Neuronal stem cell (in vitro differentiated cells): Measurements from ENCODE around the gene GINM1. TPM values are rescaled to one million over a fixed set of nuclear protein-coding genes. Genes with fewer than 3 reads are reported as not detected.

ENCODE experiments used
- DNase-seq: peaks from one replicate; pipeline ENCODE4 v3.0.0-alpha.2; 2013; ENCODE audit warnings: low spot score
- H2AFZ ChIP-seq: one replicate; pipeline ENCODE4 v1.6.1; 2013; ENCODE audit warnings: mild to moderate bottlenecking, low read length, inconsistent platforms
- H2AK5ac ChIP-seq: 2 replicates; pipeline ENCODE4 v1.6.1; 2013; ENCODE audit warnings: low read depth, mild to moderate bottlenecking, inconsistent platforms, low read length, moderate library complexity, mixed read lengths
- H2BK120ac ChIP-seq: 2 replicates; pipeline ENCODE4 v1.6.1; 2013; ENCODE audit warnings: low read depth, mild to moderate bottlenecking, inconsistent platforms, low read length, moderate library complexity, mixed read lengths
- H2BK12ac ChIP-seq: one replicate; pipeline ENCODE4 v1.6.1; 2013; ENCODE audit warnings: low read length, inconsistent platforms
- H2BK15ac ChIP-seq: 2 replicates; pipeline ENCODE4 v1.6.1; 2013; ENCODE audit warnings: mild to moderate bottlenecking, low read length, inconsistent platforms, mixed read lengths
- H2BK5ac ChIP-seq: one replicate; pipeline ENCODE4 v1.6.1; 2013; ENCODE audit warnings: inconsistent platforms, mild to moderate bottlenecking, low read length, moderate library complexity
- H3K14ac ChIP-seq: one replicate; pipeline ENCODE4 v1.6.1; 2013; ENCODE audit warnings: low read length, inconsistent platforms
- H3K18ac ChIP-seq: 2 replicates; pipeline ENCODE4 v1.6.1; 2013; ENCODE audit warnings: low read length, inconsistent platforms
- H3K23ac ChIP-seq: 2 replicates; pipeline ENCODE4 v1.6.1; 2013; ENCODE audit warnings: low read depth, mild to moderate bottlenecking, mixed read lengths, low read length, inconsistent platforms; ENCODE audit not compliant: poor library complexity
- H3K27ac ChIP-seq: replicated peaks from 3 replicates; pipeline ENCODE4 v1.5.1; 2013; ENCODE audit warnings: low read length, inconsistent platforms
- H3K27me3 ChIP-seq, 3 experiments: 2 replicates each; pipeline ENCODE4 v1.6.1; 2013; ENCODE audit warnings: low read length in 3 of 3, mild to moderate bottlenecking in 2 of 3, inconsistent platforms in 1 of 3, low read depth in 1 of 3, mixed read lengths in 1 of 3, moderate library complexity in 1 of 3; ENCODE audit not compliant: control insufficient read depth in 3 of 3, insufficient read depth in 3 of 3
- H3K36me3 ChIP-seq, 2 donors: replicated peaks in 1 of 2; 2 replicates each; pipeline ENCODE4 v1.6.1; 2013; ENCODE audit warnings: low read length in 2 of 2; ENCODE audit not compliant: control insufficient read depth in 2 of 2, insufficient read depth in 2 of 2
- H3K4ac ChIP-seq: 2 replicates; pipeline ENCODE4 v1.6.1; 2013; ENCODE audit warnings: inconsistent platforms, mild to moderate bottlenecking, low read length, moderate library complexity
- H3K4me1 ChIP-seq, 2 donors: 1 replicate in 1 of 2; 2 replicates in 1 of 2; pipeline ENCODE4 v1.6.1; 2013; ENCODE audit warnings: low read length in 2 of 2, low read depth in 1 of 2; ENCODE audit not compliant: control insufficient read depth in 2 of 2, insufficient read depth in 1 of 2
- H3K4me2 ChIP-seq: one replicate; pipeline ENCODE4 v1.6.1; 2013; ENCODE audit warnings: mild to moderate bottlenecking, low read length, inconsistent platforms; ENCODE audit not compliant: insufficient read depth, poor library complexity, severe bottlenecking
- H3K4me3 ChIP-seq, 2 donors: 2 replicates each; pipeline ENCODE4 v1.5.1; 2013; ENCODE audit warnings: low read length in 2 of 2, mild to moderate bottlenecking in 2 of 2, inconsistent platforms in 1 of 2, moderate library complexity in 1 of 2
- H3K79me1 ChIP-seq: one replicate; pipeline ENCODE4 v1.6.1; 2013; ENCODE audit warnings: low read depth, mild to moderate bottlenecking, inconsistent platforms, low read length, moderate library complexity
- H3K9ac ChIP-seq: one replicate; pipeline ENCODE4 v1.6.1; 2013; ENCODE audit warnings: mild to moderate bottlenecking, low read depth, low read length, inconsistent platforms; ENCODE audit not compliant: poor library complexity
- H3K9me3 ChIP-seq, 2 donors: replicated peaks in 1 of 2; 2 replicates each; pipeline versions ENCODE3 to v1.6.1; 2013; ENCODE audit warnings: low read length in 2 of 2, mild to moderate bottlenecking in 2 of 2, inconsistent platforms in 1 of 2, low read depth in 1 of 2, mixed read lengths in 1 of 2, moderate library complexity in 1 of 2; ENCODE audit not compliant: control insufficient read depth in 2 of 2, insufficient read depth in 1 of 2
- H4K8ac ChIP-seq: one replicate; pipeline ENCODE4 v1.6.1; 2013; ENCODE audit warnings: low read depth, mild to moderate bottlenecking, inconsistent platforms, low read length, moderate library complexity
- H4K91ac ChIP-seq: one replicate; pipeline ENCODE4 v1.6.1; 2013; ENCODE audit warnings: low read length, low read depth, mild to moderate bottlenecking, inconsistent platforms; ENCODE audit not compliant: poor library complexity
- WGBS, 2 donors: extraction: QIAGEN DNeasy Blood & Tissue Kit; methylation state at CpG; one replicate each; pipeline ENCODE4 v1.1.7; 2013; ENCODE audit warnings: missing lambda C conversion rate in 2 of 2, mixed read lengths in 1 of 2; ENCODE audit not compliant: insufficient read length in 2 of 2, insufficient replicate concordance in 1 of 2; ENCODE audit errors: extremely low coverage in 2 of 2; 5-methylcytosine and 5-hydroxymethylcytosine counted together
- small RNA-seq: library from polyadenylated mRNA; stranded (forward); fragments of <200 nt; extraction: miRNeasy Mini kit (QIAGEN cat#:217004); gene quantifications from one replicate; pipeline ENCODE3, GENCODE V24; 2013; ENCODE audit not compliant: insufficient read depth

GINM1 gene

DNA sequence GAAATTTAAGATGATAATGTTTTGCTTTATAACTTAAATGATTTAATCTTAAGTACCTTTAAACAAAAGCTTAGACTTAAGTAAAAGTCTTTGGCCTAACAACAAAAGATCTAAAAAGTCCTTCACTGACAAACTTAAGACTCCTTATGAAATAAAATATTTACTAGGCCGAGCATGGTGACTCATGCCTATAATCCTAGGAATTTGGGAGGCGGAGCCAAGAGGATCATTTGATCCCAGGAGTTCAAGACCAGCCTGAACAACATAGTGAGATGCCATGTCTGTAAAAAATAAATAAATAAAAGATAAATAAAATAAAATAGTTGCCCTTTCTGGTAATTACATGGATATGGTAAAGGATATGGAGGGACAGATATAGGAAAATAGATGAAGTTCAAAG lies 69.9 kb downstream of the GINM1 start:
- Histone ChIP-seq H3K27me3 (no peaks in the 10 kb centered on the region), H3K4me1 (no peaks in the 10 kb centered on the region), H3K79me1 (no peaks in the 10 kb centered on the region), H2BK120ac (no peak overlapping the region), H4K8ac (no peak overlapping the region), H2BK15ac (no peak overlapping the region), H3K4me2 (no peak overlapping the region), H2AFZ (no peak overlapping the region), H3K9ac (no peak overlapping the region), H3K14ac (no peak overlapping the region), H3K36me3 (peaks cover 0 to 31% of the 10 kb centered on the region in 2 donors), H4K91ac (no peak overlapping the region), H3K27ac (no peak overlapping the region), H3K23ac (no peak overlapping the region), H3K18ac (no peak overlapping the region), H2BK12ac (no peak overlapping the region), H3K4ac (no peak overlapping the region), H3K9me3 (no peaks in the 10 kb centered on the region), H3K4me3 (no peak overlapping the region), H2BK5ac (no peak overlapping the region), H2AK5ac (no peak overlapping the region)
- no peak for DNase-seq
- no CpG with 5 or more reads among the region's 2 CpGs for WGBS, 2 donors

Small RNAs within 50 kb of the gene (small RNA-seq; reads per million reads assigned to genes)
- gene RF00019 (not detected), gene RF00410 (not detected), gene RNU7-3P (not detected)
